HG03045 (cell line): ENCODE data around the gene IFNA14.
"Not testable (repeated sequence)": the region's sequence is repeated elsewhere in the genome, so short reads cannot be mapped to it uniquely, and the experiment has no call there.

Source experiments
- ATAC-seq: cut with Tn5 transposase; IDR thresholded peaks from one replicate; pipeline ENCODE4 v1.9.1; 2021; ENCODE audit warnings: mild to moderate bottlenecking, moderate library complexity; ENCODE audit not compliant: unreplicated experiment

Gene IFNA14

DNA sequence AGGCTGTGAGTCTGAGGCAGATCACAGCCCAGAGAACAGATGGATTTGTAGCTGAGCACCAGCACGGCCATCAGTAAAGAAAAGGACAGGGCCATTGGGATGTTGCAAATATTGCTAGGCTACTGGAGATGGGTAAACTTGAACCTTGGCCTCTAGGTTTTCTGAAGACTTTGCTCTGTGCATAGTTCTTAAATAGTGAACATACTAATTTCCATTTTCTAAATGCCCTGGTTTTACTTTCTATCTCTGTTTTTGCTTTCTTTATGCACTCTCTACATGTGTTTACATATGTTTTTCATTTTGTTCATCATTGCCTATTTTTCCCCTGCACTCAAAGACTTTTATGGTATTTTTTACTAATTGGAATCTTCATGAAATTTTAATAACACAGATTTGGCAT, 22.6 kb downstream of the IFNA14 start, which contains the start of gene IFNA16:
Gene IFNA16, minus strand, starts transcription at position 101 of the 400 bp plus-strand sequence. Its CDS starts 6 bp downstream, at position 95.
- ATAC-seq: not testable (repeated sequence)

DNA sequence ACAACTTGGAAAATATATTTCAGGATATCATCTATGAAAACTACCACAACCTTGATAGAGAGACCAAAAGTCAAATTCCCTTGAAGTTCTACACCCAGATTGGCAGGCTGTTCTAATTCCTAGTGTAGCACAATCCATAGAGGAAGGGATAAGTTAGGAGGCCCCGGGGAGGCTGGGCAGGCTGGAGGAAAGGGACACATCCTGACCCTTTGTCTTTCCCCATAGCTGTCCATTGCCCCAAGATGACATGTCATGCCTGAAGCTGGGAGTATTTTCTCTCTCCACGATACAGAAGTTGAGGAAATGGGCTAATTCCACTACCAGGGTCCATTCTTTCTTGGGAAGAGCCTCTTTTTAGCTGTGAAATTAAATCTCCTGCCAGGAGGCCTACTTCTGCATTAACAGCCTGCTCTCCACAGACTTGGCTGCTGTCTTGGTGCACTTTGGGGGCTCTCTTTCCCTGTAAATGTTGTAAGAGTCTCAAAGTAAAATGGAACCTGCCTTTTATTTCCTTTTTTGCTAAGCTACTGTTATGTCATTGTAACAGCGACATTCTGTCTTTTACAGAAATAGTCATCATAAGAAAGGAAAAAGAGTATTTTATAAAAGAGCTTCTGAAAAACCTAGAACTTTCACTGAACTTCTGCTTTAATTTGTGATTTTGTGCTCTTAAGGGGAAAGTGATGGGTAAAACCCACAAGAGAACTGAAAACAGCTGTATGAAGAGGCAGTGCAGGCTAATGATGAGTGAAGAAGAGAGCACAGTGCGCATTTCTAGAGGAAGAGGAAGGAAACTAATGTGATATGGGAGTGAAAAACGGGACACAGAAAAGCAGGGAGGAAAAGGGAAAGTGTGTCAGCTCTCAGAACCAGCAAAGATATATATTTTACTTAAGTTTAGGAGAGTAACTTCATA, 26.1 kb downstream of the IFNA14 start:
- ATAC-seq: peak; percentile 64

DNA sequence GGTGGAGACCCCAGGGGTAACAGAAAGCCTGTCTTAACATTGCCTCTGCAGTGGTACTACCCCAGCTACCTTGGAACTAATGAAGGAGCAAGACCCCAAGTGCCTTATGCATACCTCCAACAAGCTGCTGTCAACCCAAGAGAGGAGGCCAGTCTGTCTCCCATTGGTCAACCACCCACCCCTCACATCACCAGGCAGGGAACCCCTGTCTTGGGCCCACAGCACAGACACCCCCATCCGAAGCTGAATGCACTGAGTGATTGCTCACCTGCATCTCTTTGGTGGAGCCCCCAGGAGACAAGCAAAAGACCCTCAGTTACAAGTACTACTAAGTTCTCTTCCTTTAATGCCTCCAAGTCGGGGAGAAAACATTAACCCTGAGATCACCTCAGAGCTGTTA, 27.6 kb downstream of the IFNA14 start:
- ATAC-seq: not testable (repeated sequence)

DNA sequence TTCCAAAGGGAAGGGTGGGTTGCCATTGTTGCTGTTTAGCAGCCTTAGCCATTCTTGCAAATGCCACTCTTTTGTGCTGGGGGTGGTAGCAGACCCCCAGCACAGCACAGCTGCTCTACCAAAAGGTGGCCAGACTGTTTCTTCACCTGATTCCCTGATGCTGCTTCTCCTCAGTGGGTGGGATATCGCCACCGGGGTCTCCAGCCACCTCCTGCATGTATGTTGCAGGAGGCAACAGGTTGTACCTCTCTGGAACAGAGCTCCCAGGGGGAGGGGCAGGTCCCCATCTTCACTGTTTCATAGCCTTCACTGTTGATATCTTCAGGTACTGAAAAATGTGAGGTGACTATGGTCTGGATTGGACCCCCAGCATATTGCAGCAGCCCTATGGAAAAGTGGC, 29.0 kb downstream of the IFNA14 start:
- not testable (repeated sequence) for ATAC-seq

DNA sequence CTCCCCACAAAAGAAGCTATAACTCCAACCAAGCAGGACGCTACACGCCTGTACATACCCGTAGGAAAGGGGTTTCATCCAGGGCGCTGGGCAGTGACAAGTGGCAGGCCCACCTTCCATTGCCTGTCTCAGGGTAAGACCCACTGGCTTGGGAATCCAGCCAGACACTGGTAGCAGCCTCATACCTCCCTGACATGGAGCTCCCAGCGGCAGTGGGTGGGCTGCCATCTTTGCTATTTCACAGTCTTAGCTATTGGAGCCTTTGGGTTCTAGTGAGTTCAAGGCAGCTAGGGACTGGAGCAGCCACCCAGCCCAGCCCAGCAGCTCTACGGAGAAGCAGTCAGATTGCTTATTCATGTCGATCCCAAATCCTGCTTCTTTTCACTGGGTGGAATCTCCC, 29.5 kb downstream of the IFNA14 start:
- no peak for ATAC-seq

DNA sequence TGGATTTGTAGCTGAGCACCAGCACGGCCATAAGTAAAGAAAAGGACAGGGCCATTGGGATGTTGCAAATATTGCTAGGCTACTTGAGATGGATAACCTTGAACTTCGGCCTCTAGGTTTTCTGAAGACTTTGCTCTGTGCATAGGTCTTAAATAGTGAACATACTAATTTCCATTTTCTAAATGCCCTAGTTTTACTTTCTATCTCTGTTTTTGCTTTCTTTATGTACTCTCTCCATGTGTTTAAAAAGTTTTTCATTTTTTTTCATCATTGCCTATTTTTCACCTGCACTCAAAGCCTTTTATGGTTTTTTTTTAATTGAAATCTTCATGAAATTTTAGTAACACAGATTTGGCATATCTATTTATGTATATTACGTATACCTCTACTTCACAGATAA, 32.8 kb downstream of the IFNA14 start, which contains the start of gene IFNA10:
Gene IFNA10, minus strand, starts transcription at position 101 of the 400 bp plus-strand sequence. Its CDS starts 46 bp downstream, at position 55.
- not testable (repeated sequence) for ATAC-seq

DNA sequence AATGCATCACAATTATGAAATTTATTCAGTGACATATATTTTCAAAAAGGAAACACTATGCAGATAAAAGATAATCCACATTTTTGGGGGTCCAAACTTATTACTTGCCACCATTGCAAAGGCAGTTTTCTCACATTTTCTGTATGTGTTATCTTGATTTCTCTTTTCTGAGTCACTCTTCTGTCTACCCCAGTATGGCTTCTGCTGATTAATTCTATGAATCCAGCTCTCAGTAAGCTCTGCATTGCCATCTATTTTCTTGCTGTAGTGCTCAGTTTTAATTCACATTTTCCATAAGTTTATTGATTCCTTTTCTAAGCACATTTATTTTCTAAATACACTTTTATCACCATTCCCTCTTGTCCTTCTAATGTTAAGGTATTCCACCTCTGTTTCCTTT, 34.6 kb downstream of the IFNA14 start:
- ATAC-seq: no peak

DNA sequence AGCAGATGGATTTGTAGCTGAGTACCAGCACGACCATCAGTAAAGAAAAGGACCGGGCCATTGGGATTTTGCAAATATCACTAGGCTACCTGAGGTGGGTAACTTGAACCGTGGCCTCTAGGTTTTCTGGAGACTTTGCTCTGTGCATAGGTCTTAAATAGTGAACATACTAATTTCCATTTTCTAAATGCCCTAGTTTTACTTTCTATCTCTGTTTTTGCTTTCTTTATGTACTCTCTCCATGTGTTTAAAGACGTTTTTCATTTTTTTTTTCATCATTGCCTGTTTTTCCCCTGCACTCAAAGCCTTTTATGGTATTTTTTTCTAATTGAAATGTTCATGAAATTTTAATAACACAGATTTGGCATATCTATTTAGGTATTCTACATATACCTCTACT, 37.7 kb downstream of the IFNA14 start, which contains the start of gene IFNA7:
Gene IFNA7, minus strand, starts transcription at position 101 of the 400 bp plus-strand sequence. Its CDS starts 40 bp downstream, at position 61.
- ATAC-seq: not testable (repeated sequence)

DNA sequence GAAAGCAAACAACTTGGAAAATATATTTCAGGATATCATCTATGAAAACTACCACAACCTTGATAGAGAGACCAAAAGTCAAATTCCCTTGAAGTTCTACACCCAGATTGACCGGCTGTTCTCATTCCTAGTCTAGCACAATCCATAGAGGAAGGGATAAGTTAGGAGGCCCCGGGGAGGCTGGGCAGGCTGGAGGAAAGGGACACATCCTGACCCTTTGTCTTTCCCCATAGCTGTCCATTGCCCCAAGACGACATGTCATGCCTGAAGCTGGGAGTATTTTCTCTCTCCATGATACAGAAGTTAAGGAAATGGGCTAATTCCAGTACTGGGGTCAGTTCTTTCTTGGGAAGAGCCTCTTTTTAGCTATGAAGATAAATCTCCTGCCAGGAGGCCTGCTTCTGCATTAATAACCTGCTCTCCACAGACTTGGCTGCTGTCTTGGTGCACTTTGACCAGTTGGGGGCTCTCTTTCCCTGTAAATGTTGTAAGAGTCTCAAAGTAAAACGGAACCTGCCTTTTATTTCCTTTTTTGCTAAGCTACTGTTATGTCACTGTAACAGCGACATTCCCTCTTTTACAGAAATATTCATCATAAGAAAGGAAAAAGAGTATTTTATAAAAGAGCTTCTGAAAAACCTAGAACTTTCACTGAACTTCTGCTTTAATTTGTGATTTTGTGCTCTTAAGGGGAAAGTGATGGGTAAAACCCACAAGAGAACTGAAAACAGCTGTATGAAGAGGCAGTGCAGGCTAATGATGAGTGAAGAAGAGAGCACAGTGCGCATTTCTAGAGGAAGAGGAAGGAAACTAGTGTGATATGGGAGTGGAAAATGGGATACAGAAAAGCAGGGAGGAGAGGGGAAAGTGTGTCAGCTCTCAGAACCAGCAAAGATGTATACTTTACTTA, 44.7 kb downstream of the IFNA14 start:
- peak; percentile 93 for ATAC-seq
